Neural crest cell (in vitro differentiated cells): ENCODE measurements around the gene TP73. TPM values are rescaled to one million over a fixed set of nuclear protein-coding genes. Genes with fewer than 3 reads are reported as not detected.
A peak's percentile ranks its signal among the peaks of the same experiment; 100 is the strongest.

Source experiments
- DNase-seq: peaks from one replicate; pipeline ENCODE4 v3.0.0; 2021; ENCODE audit warnings: low read depth, mixed read lengths, low spot score
- H3K27ac Mint-ChIP-seq: one replicate; pipeline ENCODE4 v1.8.0; 2021; ENCODE audit warnings: mild to moderate bottlenecking, mixed read lengths; ENCODE audit not compliant: unreplicated experiment
- H3K27me3 Mint-ChIP-seq: 2 replicates; pipeline ENCODE4 v1.8.0; 2021; ENCODE audit warnings: low read depth, mild to moderate bottlenecking, mixed read lengths
- H3K36me3 Mint-ChIP-seq: 2 replicates; pipeline ENCODE4 v1.8.0; 2021; ENCODE audit warnings: low read depth, mild to moderate bottlenecking, mixed read lengths
- H3K4me1 Mint-ChIP-seq: 2 replicates; pipeline ENCODE4 v1.8.0; 2021; ENCODE audit warnings: mixed read lengths
- H3K4me3 Mint-ChIP-seq: one replicate; pipeline ENCODE4 v1.8.0; 2021; ENCODE audit warnings: mild to moderate bottlenecking, mixed read lengths
- H3K9me3 Mint-ChIP-seq: 2 replicates; pipeline ENCODE4 v1.8.0; 2021; ENCODE audit warnings: mixed read lengths
- CTCF ChIP-seq: fragments of 200-600 bp; sonication (generic); conservative IDR thresholded peaks from 2 replicates; pipeline ENCODE4 v1.5.0; 2021; ENCODE audit warnings: antibody characterized with exemption, mild to moderate bottlenecking
- total RNA-seq: library from RNA; stranded (reverse); gene quantifications from 2 replicates; pipeline ENCODE4 v1.2.1, GENCODE V29; 2021

The TP73 gene
- total RNA-seq, 1 donor from 2014 or later: 1.5 TPM

DNA sequence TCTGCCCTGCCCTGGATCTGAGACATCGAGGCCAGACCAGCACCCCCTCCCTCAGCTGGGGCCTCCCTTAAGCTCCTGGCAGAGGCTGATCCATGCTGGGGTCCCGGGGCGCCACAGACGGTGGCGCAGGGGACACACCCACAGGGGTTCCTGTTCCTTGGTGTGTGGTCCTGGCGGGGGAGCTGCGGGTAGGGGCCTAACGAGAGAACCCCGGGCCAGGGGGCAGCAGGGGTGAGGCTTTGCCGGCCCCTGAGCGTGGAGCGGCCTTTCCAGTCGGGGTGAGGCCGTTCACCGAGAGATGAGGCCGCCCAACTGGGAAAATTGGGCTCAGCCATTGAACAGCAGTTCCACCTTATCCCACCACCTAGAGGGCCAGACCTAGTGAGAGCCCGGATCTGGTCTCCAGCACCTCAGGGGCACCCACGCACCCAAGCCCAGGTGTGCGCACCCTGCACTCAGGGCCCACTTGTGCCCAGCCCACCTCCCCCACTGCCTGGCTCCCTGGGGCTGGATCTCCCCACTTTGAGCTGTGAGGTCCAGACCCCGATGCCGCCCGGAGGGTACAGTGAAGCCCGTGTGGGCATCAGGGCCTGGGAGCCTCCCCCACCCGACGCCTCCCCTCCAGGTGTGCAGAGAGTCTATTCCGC lies 54.5 kb downstream of the TP73 start:
- Mint-ChIP-seq H3K36me3 (no peaks in the 10 kb centered on the region), H3K4me1 (no peaks in the 10 kb centered on the region), H3K27me3 (peaks cover 30% of the 10 kb centered on the region), H3K27ac (no peak overlapping the region), H3K9me3 (no peaks in the 10 kb centered on the region), H3K4me3 (no peak overlapping the region)
- TF ChIP-seq CTCF: no peak
- DNase-seq: no peak

- no peak for DNase-seq
- no peaks in the 10 kb centered on the region for H3K4me1 Mint-ChIP-seq
- no peak overlapping the region for H3K27ac Mint-ChIP-seq
- H3K27me3 Mint-ChIP-seq: peaks cover 36% of the 10 kb centered on the region
- H3K9me3 Mint-ChIP-seq: no peaks in the 10 kb centered on the region
- TF ChIP-seq CTCF: no peak
- H3K4me3 Mint-ChIP-seq: no peak overlapping the region
- no peaks in the 10 kb centered on the region for H3K36me3 Mint-ChIP-seq
These were observed 55.1 kb downstream of the TP73 start for GRCh38 chr1:3707298-3707938.

DNA sequence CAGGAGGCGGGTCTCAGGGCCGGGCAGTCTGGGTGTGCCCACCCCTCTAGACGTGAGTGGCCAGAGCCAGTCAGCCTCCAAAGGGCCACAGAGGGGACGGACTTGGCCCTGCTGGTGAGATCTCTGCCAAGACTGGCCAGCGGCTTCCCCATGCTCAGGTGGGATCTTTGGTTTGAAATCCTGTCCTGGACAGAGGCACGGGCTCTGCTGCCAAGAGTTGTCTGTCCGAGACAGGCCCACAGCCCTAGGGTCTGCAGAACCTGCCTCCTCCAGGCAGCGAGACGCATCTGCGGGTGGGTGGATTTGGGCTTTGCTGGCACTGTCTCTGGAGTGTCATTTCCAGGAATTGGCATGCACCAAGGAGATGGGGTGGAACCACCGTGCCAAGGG lies 55.6 kb downstream of the TP73 start:
- no peak for TF ChIP-seq CTCF
- Mint-ChIP-seq H3K9me3 (no peaks in the 10 kb centered on the region), H3K4me3 (no peak overlapping the region), H3K36me3 (no peaks in the 10 kb centered on the region), H3K4me1 (no peaks in the 10 kb centered on the region), H3K27me3 (peaks cover 36% of the 10 kb centered on the region), H3K27ac (peak overlapping the region; percentile 27)
- DNase-seq: no peak

DNA sequence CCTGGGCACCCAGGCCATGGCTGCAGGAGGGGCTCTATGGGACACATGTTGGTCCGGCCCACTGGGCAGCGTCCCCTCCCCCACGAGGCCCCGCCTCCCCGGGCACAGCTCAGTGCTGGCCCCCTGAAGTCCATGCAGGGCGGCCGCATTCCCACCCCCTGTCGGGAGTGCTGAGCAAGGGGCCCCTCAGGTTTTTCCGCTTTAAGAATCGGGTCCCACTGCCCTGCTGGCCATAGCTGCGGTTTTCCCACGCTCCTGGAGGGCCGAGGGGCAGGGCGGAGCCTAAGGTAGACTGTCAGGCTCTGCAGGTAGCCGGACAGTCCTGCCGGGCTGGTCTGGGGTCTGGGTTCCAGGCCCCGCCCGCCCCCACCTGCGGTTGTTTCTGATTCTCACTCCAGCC lies 56.5 kb downstream of the TP73 start:
- Mint-ChIP-seq H3K27me3 (peaks cover 36% of the 10 kb centered on the region), H3K27ac (no peak overlapping the region), H3K4me3 (no peak overlapping the region), H3K4me1 (no peaks in the 10 kb centered on the region), H3K9me3 (no peaks in the 10 kb centered on the region), H3K36me3 (no peaks in the 10 kb centered on the region)
- no peak for DNase-seq
- TF ChIP-seq CTCF: no peak

GRCh38 chr1:3710251-3710650 lies 57.9 kb downstream of the TP73 start:
- DNase-seq: no peak

More at GRCh38 chr1:3710251-3710650, 57.9 kb downstream of the TP73 start:
- Mint-ChIP-seq H3K4me3 (no peak overlapping the region), H3K36me3 (no peaks in the 10 kb centered on the region), H3K27me3 (peaks cover 34% of the 10 kb centered on the region), H3K4me1 (no peaks in the 10 kb centered on the region), H3K27ac (no peak overlapping the region), H3K9me3 (no peaks in the 10 kb centered on the region)
- no peak for TF ChIP-seq CTCF
